AG20443 (cell line): ENCODE results near the gene TMX2.

ENCODE experiments used
- DNase-seq: peaks from one replicate; pipeline ENCODE4 v3.0.0; 2012; ENCODE audit warnings: low spot score, mixed read lengths

Gene TMX2

DNA sequence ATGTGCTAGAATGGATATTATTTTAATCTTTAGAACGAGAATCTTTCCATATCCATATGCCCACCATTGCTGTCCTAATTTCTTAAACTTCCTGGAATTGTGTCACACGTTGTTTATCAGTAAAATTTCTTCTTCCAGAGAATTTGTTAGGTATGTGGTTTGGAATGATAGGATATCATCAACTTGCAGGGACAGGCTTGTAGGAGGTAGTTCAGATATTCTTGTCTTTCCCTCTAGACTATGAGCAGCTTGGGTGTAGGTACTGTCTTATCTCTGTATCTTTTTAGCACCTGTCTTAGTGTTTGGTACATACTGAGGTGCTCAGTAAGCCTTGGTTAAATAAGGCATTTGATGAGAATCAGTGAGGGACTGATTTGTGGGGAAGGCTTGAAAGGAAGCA lies 52.6 kb downstream of the TMX2 start:
- no peak for DNase-seq

DNA sequence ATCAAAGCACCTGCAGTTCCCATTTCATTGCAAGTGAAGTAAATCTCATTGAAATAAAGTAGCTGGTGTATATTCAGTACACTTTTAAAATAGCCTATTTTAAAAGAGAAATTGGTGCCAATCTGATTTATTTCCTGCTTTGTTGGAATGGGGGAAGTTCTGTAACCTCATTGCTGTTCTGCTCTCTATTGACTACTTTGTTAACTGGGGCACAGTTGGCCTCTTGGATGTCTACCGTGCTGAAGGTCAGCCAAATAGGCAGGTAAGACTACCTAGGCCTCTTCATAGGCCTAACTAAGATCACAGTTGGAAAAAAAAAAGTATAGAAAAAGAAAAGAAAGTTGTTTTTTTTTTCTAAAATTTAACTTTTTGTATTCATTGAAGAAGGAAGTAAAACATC lies 58.4 kb downstream of the TMX2 start:
- DNase-seq, result no peak

DNA sequence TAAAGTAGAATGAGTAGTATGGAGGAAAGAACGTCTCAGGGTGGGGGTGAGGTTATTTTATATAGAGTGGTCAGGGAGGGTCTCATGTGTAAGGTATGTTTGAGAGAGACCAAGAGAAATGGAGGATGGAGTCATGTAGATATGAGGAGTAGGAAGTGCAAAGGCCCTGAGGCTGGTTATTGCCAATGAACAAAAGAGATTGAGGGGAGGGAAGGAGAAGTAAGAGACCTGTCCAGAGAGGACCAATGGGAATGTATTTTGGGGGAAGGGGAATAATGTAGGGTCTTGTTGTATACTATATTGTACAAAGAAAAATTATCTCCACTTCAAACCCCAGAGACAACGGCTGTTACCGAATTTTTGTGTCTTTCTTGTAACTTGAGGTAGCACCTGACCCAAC lies 59.0 kb downstream of the TMX2 start:
- no peak for DNase-seq

DNA sequence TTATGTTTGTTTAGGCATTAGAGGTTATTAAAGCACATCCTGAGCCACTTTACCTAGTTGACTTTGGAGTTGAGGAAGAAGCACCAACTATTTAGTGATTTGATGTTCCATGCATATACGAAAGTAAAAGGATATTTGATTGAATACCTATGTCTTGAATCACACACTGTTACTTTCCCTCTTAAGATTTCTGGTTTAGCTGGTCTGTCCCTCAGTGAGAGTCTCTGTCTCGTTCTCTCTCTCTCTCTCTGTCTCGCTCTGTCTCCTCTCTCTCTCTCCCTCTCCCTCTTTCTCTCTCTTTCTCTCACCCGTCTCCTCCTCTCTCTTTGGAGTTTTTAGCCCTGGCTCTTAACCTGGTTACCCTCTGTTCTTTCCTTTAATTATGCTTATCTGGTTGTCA lies 60.2 kb downstream of the TMX2 start:
- no peak for DNase-seq

DNA sequence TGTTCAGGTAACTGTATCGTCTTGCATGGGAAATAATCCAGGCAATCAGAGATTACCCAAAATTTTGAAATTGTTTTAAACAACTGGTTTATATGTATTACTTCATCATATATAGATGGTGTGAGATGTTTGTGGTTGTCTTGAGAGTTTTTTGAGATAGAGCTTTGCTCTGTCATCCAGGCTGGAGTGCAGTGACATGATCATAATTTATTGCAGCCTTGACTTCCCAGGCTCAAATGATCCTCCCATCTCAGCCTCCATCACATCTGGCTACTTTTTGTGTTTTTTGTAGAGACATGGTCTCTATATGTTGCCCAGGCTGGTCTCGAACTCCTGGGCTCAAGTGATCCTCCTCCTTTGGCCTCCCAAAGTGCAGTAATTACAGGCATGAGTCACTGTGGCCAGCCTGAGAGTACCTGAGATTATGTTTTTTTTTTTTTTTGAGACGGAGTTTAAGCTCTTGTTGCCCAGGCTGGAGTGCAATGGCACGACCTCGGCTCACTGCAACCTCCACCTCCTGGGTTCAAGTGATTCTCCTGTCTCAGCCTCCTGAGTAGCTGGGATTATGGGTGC lies 60.7 kb downstream of the TMX2 start:
- no peak for DNase-seq

DNA sequence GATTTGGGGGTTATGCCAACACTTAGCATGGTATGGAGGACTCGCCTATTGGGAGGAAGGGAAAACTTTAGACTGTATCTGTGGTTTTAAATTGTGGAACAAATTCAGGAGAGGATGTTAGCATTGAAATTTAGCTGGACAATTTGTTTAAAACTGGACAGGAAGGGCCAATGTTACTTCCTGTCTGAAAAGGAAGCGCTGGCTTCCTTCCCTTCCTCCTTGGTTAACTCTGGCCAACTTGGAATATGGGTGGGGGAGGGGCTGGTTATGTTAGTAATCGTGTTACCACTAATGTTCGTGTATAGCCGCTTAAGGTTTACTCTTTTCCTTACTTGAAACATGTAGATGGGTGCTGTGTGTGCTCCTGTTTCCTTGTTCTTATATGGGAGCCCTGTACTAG lies 63.1 kb downstream of the TMX2 start:
- no peak for DNase-seq

DNA sequence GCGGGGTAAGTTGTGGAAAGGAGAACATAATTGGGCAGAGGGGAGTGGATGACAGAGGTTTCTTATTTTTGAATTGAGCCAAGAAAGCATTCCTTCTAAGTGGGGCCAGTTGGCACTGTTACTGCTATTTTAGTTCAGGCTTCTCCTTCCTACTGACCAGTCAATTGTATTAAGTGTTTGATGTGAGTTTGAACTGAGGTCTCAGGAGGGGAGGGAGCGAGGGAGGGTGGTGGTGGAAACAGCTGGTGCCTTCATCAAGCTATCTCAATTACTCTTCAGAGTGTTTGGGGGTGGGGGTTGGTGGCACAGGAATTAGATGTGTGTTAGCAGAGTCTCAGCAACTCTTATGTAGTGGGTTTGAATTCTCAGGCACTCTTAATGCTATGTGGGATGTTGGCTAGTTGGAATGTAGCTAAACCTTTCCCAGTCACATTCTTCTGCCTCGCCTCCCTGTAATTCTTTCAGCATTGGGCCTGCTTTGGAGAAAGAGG lies 63.7 kb downstream of the TMX2 start:
- DNase-seq, result peak; percentile 54

DNA sequence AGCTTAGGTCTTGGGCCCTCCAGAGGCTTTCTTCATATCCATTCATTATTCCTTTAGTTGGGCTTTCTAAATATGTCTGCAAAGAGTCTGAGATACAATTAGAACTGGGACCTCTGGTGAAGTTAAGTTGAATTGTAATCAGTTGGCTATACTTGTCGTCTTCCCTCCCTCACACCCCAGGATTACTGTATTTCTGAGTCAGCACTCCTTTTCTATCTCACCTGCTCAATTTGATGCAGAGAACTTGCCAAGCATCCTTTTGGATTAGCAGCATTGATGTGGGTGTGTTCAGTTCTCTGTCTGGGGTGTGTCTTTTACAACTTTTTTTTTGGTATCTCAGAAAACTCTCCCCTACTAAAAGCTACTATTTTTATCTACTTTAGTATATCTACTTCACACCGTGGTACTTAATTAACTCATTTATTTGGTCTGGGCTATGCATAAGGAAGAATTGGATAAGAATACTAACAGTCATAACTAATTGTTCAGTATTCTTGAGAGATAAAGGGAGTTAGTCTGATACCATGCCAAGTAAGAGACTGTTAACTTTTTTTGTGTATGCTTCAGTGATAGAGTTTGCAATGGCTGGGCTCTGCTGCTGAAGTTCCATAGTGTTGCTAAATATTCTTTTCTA lies 64.3 kb downstream of the TMX2 start:
- DNase-seq, result no peak

DNA sequence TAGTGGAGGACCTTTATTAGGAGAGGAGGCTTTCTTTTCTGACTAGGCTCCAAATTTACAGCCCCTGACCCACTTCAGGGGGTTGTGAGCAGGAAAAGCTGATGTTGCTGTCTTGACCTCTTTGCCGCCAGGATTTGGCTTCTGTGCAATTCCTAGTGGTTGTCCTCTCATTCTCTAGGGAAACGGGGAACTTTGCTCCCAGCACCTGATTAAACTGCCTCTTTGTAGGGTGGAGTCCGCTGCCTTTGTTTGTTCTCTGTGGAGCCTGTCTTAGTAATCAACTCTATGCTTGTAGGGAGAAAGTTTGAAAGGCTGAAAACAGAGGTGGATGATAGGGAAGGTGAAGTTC lies 65.5 kb downstream of the TMX2 start:
- no peak for DNase-seq

DNA sequence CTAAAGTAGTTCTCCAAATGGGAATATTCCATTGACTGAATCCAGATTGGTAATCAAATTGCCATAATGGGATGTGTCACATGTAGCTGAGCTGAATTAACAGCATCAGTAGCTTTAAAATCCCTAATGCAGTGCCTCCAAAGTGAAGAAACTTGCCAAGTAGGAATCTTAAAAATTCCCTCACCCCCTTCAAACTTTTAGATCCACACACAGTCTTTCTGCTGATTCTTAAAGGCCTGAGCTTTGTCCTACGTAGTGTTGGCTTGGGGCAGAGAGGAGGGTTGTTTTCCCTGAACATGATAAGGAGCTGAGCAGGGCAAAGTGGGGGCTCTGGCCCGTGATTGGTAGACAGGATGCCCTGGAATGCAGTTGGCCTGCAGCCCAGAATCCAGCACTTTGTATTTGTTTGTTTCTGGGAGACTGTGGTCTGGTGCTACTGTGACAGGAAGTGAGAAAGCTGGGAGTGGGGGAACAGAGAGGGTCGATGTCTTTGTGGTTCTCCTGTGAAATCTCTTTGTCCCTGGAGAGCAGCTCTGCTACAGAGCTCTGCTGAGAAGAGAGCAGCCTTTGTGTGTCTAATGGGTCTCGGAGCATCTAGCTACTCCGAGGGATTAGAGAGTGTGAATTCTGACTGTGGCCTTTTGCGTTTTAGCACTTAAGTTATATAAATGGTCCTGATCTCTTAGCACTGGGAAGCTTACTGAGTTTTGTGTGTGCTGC lies 66.1 kb downstream of the TMX2 start:
- DNase-seq, result peak; percentile 91

DNA sequence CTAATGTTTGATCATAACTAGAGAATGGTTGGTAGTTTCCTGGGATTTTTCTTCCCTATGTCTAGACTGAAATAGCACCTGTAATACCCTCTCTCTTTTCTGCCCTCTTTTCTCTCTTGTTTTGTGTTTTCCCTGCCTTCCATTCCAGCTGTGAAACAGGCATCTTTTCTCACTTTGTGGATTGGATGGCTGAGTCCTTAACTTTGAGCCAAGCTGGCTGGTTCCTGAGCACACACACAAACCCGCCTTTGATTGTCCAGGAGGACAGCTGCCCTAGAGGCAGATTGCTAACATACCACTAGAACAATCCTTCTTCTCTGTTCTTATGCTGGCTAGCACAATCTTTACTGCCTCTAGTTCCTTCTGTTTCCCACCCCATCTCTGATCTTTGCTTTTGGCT lies 66.9 kb downstream of the TMX2 start:
- DNase-seq, result peak; percentile 70

DNA sequence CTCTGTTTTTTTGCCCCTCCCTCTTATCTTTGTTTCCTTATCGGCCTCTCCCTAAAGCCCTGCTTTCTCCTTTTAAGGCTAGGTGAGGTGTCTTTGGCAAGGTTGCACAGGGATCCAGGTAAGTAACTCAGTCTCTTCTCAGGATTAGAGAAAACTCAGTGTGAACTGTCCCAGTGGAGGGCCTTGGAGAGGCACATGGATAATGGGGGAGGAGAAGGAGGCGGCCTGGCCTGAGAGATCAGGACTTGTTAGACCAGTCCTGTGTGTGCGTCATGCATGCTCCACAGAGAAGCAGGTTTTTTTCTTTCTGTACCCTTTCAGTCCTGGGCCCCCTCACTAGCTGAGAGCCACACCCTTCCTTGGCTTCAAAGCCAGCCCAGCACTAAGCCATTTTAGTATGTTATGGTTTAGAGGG lies 69.1 kb downstream of the TMX2 start:
- DNase-seq, result no peak

DNA sequence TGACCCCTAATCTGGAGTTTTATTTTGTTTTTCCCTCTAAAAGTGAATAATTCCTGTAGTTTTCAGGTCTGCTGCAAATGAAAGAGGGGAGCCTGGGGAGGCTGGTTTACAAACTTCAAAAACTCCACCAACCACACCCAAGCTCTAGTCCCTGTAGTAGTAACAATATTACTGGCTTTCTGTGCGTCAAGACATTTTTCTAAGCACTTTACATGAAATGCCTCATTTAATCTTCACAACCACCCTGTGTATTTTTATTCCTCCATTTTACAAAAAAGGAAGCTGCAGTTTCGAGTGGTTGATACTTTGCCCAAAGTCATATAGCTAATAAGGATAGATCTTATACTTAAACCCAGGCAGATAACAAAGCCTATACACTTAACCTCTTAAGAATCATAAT lies 72.7 kb downstream of the TMX2 start:
- DNase-seq, result no peak

DNA sequence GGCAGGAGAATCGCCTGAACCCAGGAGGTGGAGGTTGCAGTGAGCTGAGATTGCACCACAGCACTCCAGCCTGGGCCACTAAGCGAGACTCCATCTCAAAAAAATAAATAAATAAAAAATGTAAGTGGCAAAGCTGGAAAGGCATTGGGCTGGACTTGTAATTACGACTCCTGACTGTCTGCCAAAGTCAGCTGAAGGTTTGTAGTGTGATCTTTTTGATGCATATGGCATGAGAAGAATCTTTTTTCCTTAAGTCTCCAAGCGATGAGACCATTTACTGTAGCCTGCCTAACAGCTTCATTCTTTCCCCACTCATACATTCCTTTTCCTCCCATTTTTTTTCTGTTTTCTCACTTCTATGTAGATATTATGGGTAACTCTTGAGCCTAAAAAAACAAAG lies 74.0 kb downstream of the TMX2 start:
- DNase-seq, result no peak

DNA sequence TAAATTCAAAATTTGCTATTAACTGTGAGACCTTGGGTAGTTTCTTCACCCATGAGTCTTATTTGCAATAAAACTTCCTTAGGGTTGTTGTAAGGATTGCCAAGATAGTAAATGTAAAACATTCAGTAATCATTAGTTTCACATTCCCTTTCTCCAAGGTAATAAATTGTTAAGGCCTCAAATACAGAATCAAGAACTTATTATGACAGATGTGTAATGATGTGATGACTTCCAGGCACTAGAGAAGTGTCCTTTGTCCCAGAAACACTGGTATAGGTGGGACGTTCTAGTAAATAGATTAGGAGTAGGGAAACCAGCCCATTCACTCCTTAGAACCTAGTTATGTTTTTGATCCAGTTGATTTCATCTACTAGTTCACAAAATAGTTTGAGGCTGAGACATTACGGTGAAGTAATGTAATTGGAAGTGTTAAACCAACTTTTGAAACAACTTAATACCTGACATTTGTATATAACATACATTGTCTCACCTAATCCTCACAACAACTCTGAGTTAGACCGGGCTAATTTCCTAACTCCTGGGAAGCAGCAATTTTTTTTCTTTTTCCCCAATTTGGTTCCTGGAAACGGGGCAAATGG lies 74.7 kb downstream of the TMX2 start:
- no peak for DNase-seq

DNA sequence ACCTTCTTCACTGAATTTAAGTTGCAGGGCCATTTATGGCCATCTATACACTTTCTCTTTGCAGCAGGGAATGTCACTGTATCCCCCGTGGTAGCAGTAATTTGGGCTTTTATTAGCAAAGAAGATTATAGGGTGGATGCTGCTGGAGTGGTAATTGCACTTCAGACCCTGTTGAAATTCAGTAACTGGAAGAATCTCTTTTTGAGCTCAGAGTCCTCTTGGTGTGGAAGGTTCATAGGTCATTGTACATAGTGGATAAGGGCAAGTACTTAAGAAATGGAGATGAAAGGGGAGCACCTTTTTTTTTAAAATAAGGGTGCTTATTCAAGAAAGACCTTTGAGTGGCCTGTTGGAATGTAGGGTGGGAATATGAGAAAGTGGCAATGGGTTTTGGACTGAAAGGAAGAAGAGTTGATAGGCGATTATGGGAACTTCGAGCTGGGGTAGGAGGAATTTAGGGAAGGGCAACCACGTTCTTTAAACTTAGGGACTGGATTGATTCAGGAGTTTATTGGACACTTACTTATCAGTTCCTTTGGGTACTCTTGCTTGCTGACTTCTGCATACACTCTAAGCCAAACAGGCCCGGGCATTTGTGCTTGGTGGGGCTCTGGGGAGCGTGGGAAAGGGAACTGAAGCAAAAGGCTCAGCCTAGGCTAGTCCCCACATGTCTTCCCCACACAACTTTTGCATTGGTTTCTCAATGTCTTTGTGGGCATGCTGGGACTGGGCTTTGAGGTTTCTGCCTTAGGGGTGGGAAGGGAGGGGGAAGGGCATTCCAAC lies 75.7 kb downstream of the TMX2 start:
- peak; percentile 27 for DNase-seq

DNA sequence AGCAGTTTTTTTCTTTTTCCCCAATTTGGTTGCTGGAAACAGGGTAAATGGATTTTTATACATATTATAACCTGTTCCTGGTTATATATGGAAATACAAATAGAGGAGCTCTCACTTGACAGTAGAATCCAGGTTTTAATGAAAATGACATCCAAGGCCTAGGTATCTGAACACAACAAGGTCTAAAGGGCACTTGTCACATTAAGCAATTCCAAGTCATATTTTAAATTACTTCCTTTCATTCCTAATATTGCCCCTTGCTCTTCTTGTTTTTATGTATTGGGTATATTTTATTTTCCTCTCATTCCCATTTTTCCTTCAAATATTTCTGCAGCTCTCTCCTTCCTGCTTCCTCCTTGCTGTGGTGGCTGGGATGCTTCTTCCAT lies 76.3 kb downstream of the TMX2 start:
- DNase-seq, result no peak
